SK-N-SH treated with all-trans-retinoic acid at 6 μM for 48 hours (cell line): ENCODE measurements around the gene SUCLG1.

Experiments
- ATAC-seq: fragments of 200-7000 bp; cut with Tn5 transposase; 3 replicates; pipeline ENCODE4 v1.9.1; 2020; ENCODE audit warnings: mild to moderate bottlenecking, moderate library complexity
- ARNTL ChIP-seq: fragments of 450-650 bp; formaldehyde crosslinking; IDR thresholded peaks from 2 replicates; pipeline ENCODE4 v1.5.0; 2020; ENCODE audit warnings: low read depth, mild to moderate bottlenecking, moderate library complexity, borderline replicate concordance
- BACH2 ChIP-seq: fragments of 250-450 bp; sonication (Bioruptor Pico); IDR thresholded peaks from 2 replicates; pipeline ENCODE4 v1.9.0; 2021; ENCODE audit warnings: mild to moderate bottlenecking, borderline replicate concordance
- CREB5 ChIP-seq: fragments of 250-450 bp; sonication (Bioruptor Pico); IDR thresholded peaks from 2 replicates; pipeline ENCODE4 v1.5.1; 2020; ENCODE audit warnings: low read depth, mild to moderate bottlenecking, moderate library complexity
- CSDC2 ChIP-seq: fragments of 250-450 bp; sonication (Bioruptor Pico); IDR thresholded peaks from 2 replicates; pipeline ENCODE4 v1.5.0; 2020; ENCODE audit warnings: mild to moderate bottlenecking, moderate library complexity
- ESRRG ChIP-seq: fragments of 250-450 bp; sonication (Bioruptor Pico); IDR thresholded peaks from 2 replicates; pipeline ENCODE4 v1.6.1; 2021; ENCODE audit warnings: mild to moderate bottlenecking
- GLIS3 ChIP-seq: fragments of 250-450 bp; sonication (Bioruptor Pico); IDR thresholded peaks from 2 replicates; pipeline ENCODE4 v1.5.0; 2020; ENCODE audit warnings: mild to moderate bottlenecking, moderate library complexity
- ISL1 ChIP-seq: fragments of 250-450 bp; sonication (Bioruptor Pico); IDR thresholded peaks from 2 replicates; pipeline ENCODE4 v2.1.2; 2022; ENCODE audit warnings: mild to moderate bottlenecking, moderate library complexity
- OSR1 ChIP-seq: fragments of 250-450 bp; sonication (Bioruptor Pico); IDR thresholded peaks from 2 replicates; pipeline ENCODE4 v1.8.0; 2022; ENCODE audit warnings: moderate library complexity, mild to moderate bottlenecking, inconsistent platforms
- PATZ1 ChIP-seq: fragments of 250-450 bp; sonication (Bioruptor Pico); IDR thresholded peaks from 2 replicates; pipeline ENCODE4 v1.8.0; 2020; ENCODE audit warnings: mild to moderate bottlenecking, moderate library complexity, borderline replicate concordance
- POU6F1 ChIP-seq: fragments of 250-450 bp; sonication (Bioruptor Pico); IDR thresholded peaks from 2 replicates; pipeline ENCODE4 v1.8.0; 2021; ENCODE audit warnings: low read depth, mild to moderate bottlenecking, moderate library complexity, borderline replicate concordance
- PPARA ChIP-seq: fragments of 250-450 bp; sonication (Bioruptor Pico); IDR thresholded peaks from 2 replicates; pipeline ENCODE4 v1.5.0; 2020; ENCODE audit warnings: mild to moderate bottlenecking, borderline replicate concordance
- RARB ChIP-seq: fragments of 250-450 bp; sonication (Bioruptor Pico); IDR thresholded peaks from 2 replicates; pipeline ENCODE4 v1.8.0; 2021; ENCODE audit warnings: mild to moderate bottlenecking, moderate library complexity
- SNAI2 ChIP-seq: fragments of 250-450 bp; sonication (Bioruptor Pico); IDR thresholded peaks from 2 replicates; pipeline ENCODE4 v1.5.0; 2020; ENCODE audit warnings: mild to moderate bottlenecking, moderate library complexity
- TCF4 ChIP-seq: fragments of 250-450 bp; sonication (Bioruptor Pico); IDR thresholded peaks from 2 replicates; pipeline ENCODE4 v1.8.0; 2021; ENCODE audit warnings: mild to moderate bottlenecking, moderate library complexity, borderline replicate concordance
- TOX ChIP-seq: fragments of 250-450 bp; sonication (Bioruptor Pico); IDR thresholded peaks from 2 replicates; pipeline ENCODE4 v1.8.0; 2021; ENCODE audit warnings: mild to moderate bottlenecking, moderate library complexity, borderline replicate concordance
- TSHZ2 ChIP-seq: fragments of 250-450 bp; sonication (Bioruptor Pico); IDR thresholded peaks from 2 replicates; pipeline ENCODE4 v1.5.0; 2020; ENCODE audit warnings: mild to moderate bottlenecking, moderate library complexity
- ZC3H10 ChIP-seq: fragments of 250-450 bp; sonication (Bioruptor Pico); IDR thresholded peaks from 2 replicates; pipeline ENCODE4 v1.5.1; 2021; ENCODE audit warnings: mild to moderate bottlenecking, moderate library complexity
- ZFP3 ChIP-seq: fragments of 250-450 bp; sonication (Bioruptor Pico); IDR thresholded peaks from 2 replicates; pipeline ENCODE4 v1.5.0; 2020; ENCODE audit warnings: mild to moderate bottlenecking, moderate library complexity
- ZFP30 ChIP-seq: fragments of 450-650 bp; formaldehyde crosslinking; IDR thresholded peaks from 2 replicates; pipeline ENCODE4 v1.5.0; 2022; ENCODE audit warnings: mild to moderate bottlenecking, moderate library complexity
- ZNF565 ChIP-seq: fragments of 450-650 bp; formaldehyde crosslinking; conservative IDR thresholded peaks from 2 replicates; pipeline ENCODE4 v1.5.0; 2020; ENCODE audit warnings: low read depth, mild to moderate bottlenecking, moderate library complexity
- ZNF70 ChIP-seq: fragments of 450-650 bp; formaldehyde crosslinking; IDR thresholded peaks from 2 replicates; pipeline ENCODE4 v1.5.0; 2020; ENCODE audit warnings: mild to moderate bottlenecking, moderate library complexity
- ZNF8 ChIP-seq: fragments of 450-650 bp; formaldehyde crosslinking; IDR thresholded peaks from 2 replicates; pipeline ENCODE4 v1.5.0; 2020; ENCODE audit warnings: mild to moderate bottlenecking, moderate library complexity
- TF ChIP-seq, protein P1 (sequence below): fragments of 250-450 bp; sonication (Bioruptor Pico); IDR thresholded peaks from 2 replicates; pipeline ENCODE4 v1.5.1; 2021; ENCODE audit warnings: mild to moderate bottlenecking, moderate library complexity

The SUCLG1 gene

DNA sequence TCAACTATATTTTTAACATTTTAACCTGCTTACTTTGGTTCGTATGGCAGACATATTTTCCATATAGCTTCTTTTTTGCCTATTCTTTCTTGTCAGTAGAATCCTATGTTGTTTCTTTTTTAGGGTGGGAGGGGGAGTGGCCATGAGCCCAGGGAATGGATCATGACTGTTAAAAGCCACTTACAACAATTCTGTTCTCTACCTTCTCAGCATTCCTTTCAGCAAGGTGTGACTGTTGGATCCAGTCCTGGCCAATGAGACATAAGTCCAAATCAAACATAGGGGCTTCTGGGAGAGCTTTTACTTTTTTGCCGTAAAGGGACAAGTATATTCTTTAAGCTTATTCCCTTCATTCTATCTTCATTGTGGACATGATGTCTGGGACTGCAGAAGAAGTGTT, 32.2 kb upstream of the SUCLG1 start (continued):
- TF ChIP-seq ARNTL (CRISPR knock-in tag): no peak
- no peak for TF ChIP-seq ZC3H10 (CRISPR knock-in tag)

DNA sequence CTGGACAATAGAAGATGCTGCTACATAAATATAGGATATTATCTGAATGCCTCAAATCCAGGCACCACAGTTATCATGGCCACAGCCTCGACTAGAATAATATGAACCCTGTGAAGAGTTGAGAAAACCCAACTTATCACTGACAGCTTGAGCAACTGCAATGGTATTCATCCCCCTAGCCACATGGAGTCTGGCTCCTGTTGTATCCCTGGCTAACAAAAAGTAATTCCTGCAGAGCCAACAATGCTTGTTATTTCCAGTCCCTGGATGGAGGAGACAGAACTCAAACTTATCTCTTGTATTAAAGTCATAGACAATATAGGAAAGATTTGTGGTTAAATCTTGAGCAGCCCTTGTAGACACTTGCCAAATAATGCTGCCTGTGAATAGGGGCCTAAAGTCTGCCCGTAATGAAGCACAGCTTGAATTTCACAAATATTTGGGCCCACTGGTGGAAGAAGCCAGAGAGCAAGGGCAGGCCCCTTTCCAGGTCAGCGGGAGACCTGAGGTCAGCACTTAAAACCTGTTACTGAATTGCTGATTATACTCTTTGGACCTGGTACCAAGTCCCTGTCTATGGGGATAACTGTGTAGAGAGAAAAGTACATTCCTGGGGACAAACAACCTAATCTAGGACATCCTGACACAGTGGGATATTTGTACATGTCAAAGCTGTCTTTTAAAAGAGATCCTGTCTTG, 28.4 kb upstream of the SUCLG1 start:
- TF ChIP-seq RARB (no peak), ZC3H10 (CRISPR knock-in tag) (no peak), GLIS3 (no peak), POU6F1 (CRISPR knock-in tag) (no peak), TOX (CRISPR knock-in tag) (no peak), ISL1 (CRISPR knock-in tag) (no peak), CSDC2 (no peak), SNAI2 (CRISPR knock-in tag) (no peak), ZFP3 (CRISPR knock-in tag) (no peak), PPARA (CRISPR knock-in tag) (no peak), ZNF8 (CRISPR knock-in tag) (no peak), ZNF70 (no peak)
- ATAC-seq: no peak

GRCh38 chr2:84486441-84487115, 27.5 kb upstream of the SUCLG1 start:
- TF ChIP-seq ESRRG (CRISPR knock-in tag): no peak
- TF ChIP-seq ISL1 (CRISPR knock-in tag): no peak
- TF ChIP-seq, protein P1, sequence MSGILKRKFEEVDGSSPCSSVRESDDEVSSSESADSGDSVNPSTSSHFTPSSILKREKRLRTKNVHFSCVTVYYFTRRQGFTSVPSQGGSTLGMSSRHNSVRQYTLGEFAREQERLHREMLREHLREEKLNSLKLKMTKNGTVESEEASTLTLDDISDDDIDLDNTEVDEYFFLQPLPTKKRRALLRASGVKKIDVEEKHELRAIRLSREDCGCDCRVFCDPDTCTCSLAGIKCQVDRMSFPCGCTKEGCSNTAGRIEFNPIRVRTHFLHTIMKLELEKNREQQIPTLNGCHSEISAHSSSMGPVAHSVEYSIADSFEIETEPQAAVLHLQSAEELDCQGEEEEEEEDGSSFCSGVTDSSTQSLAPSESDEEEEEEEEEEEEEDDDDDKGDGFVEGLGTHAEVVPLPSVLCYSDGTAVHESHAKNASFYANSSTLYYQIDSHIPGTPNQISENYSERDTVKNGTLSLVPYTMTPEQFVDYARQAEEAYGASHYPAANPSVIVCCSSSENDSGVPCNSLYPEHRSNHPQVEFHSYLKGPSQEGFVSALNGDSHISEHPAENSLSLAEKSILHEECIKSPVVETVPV: no peak
- no peak for TF ChIP-seq TOX (CRISPR knock-in tag)
- TF ChIP-seq RARB: no peak
- TF ChIP-seq OSR1 (CRISPR knock-in tag): no peak
- TF ChIP-seq BACH2 (CRISPR knock-in tag): no peak
- no peak for TF ChIP-seq ZFP30 (CRISPR knock-in tag)
- TF ChIP-seq CSDC2: no peak
- no peak for TF ChIP-seq ZNF8 (CRISPR knock-in tag)
- no peak for TF ChIP-seq ZC3H10 (CRISPR knock-in tag)
- TF ChIP-seq SNAI2 (CRISPR knock-in tag): no peak
- TF ChIP-seq TCF4 (CRISPR knock-in tag): no peak
- no peak for TF ChIP-seq PPARA (CRISPR knock-in tag)
- no peak for TF ChIP-seq ZNF565 (CRISPR knock-in tag)
- no peak for TF ChIP-seq CREB5
- TF ChIP-seq ZFP3 (CRISPR knock-in tag): no peak
- TF ChIP-seq PATZ1: no peak
- no peak for TF ChIP-seq GLIS3
- ATAC-seq: no peak

DNA sequence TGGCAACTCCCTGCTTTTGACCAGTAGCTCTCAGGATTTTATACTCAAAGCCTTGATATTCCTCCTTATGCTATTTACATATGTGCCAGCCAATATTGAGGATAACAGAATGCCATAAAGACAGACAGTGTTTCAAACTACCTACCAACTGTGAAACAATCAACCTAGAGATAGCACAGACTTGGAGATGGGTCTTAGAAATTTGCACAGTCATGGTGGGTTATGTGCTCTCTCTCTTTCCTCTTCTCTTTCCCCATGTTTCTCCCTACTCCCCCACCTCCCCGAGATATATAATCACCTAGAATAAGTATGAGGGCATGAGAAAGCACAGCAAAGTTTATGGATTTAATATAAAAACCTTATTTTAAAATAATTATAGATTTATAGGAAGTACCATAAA, 24.2 kb upstream of the SUCLG1 start:
- no peak for ATAC-seq
- TF ChIP-seq ZC3H10 (CRISPR knock-in tag) (no peak), TSHZ2 (CRISPR knock-in tag) (no peak), ZFP3 (CRISPR knock-in tag) (no peak), ZNF8 (CRISPR knock-in tag) (no peak), ZNF565 (CRISPR knock-in tag) (no peak), RARB (no peak), ESRRG (CRISPR knock-in tag) (no peak), BACH2 (CRISPR knock-in tag) (no peak), ARNTL (CRISPR knock-in tag) (no peak), ISL1 (CRISPR knock-in tag) (no peak), CREB5 (no peak), TCF4 (CRISPR knock-in tag) (no peak), OSR1 (CRISPR knock-in tag) (no peak), ZNF70 (no peak)
